GM23338 (cell line): Measurements from ENCODE around the gene CDH18. TPM values are rescaled to one million over a fixed set of nuclear protein-coding genes. Genes with fewer than 3 reads are reported as not detected.

ENCODE experiments used
- ATAC-seq: fragments of 200-7000 bp; cut with Tn5 transposase; 3 replicates; pipeline ENCODE4 v1.9.1; 2020
- DNase-seq: peaks from one replicate; pipeline ENCODE4 v3.0.0-alpha.2; 2015; ENCODE audit warnings: low spot score
- H2AFZ ChIP-seq: fragments of 200-600 bp; sonication (generic); 2 replicates; pipeline ENCODE4 v1.8.0; 2016; ENCODE audit warnings: antibody characterized with exemption, mild to moderate bottlenecking, moderate library complexity
- H3F3A ChIP-seq: fragments of 200-600 bp; sonication (generic); replicated peaks from 2 replicates; pipeline ENCODE4 v1.8.0; 2017; ENCODE audit warnings: antibody characterized with exemption, mixed run types, low read depth
- H3K27ac ChIP-seq: fragments of 200-600 bp; sonication (generic); 2 replicates; pipeline ENCODE4 v1.6.1; 2016; ENCODE audit warnings: low read depth
- H3K27me3 ChIP-seq: fragments of 200-600 bp; sonication (generic); 2 replicates; pipeline ENCODE4 v1.8.0; 2016; ENCODE audit warnings: mild to moderate bottlenecking, mixed run types, moderate library complexity; ENCODE audit not compliant: insufficient read depth
- H3K36me3 ChIP-seq: fragments of 200-600 bp; sonication (generic); 2 replicates; pipeline ENCODE4 v1.8.0; 2016; ENCODE audit warnings: mild to moderate bottlenecking; ENCODE audit not compliant: insufficient read depth
- H3K4me1 ChIP-seq: fragments of 200-600 bp; sonication (generic); 2 replicates; pipeline ENCODE4 v1.8.0; 2016; ENCODE audit warnings: mild to moderate bottlenecking, moderate library complexity; ENCODE audit not compliant: insufficient read depth
- H3K4me2 ChIP-seq: fragments of 200-600 bp; sonication (generic); 2 replicates; pipeline ENCODE4 v1.7.1; 2017; ENCODE audit warnings: mixed run types
- H3K4me3 ChIP-seq: fragments of 200-600 bp; sonication (generic); 2 replicates; pipeline ENCODE4 v1.6.1; 2016; ENCODE audit warnings: mixed run types
- H3K79me2 ChIP-seq: fragments of 200-600 bp; sonication (generic); replicated peaks from 2 replicates; pipeline ENCODE4 v1.8.0; 2017; ENCODE audit warnings: mild to moderate bottlenecking; ENCODE audit not compliant: insufficient read depth
- H3K9me2 ChIP-seq: fragments of 200-600 bp; sonication (generic); 2 replicates; pipeline ENCODE4 v1.8.0; 2017; ENCODE audit not compliant: insufficient read depth
- H4K20me1 ChIP-seq: fragments of 200-600 bp; sonication (generic); replicated peaks from 2 replicates; pipeline ENCODE4 v1.8.0; 2017; ENCODE audit warnings: mild to moderate bottlenecking; ENCODE audit not compliant: insufficient read depth
- H3K27ac Mint-ChIP-seq: 2 replicates; pipeline ENCODE4 v1.8.0; 2020; ENCODE audit warnings: inconsistent platforms, mild to moderate bottlenecking, moderate library complexity, mixed read lengths
- H3K27me3 Mint-ChIP-seq: 3 replicates; pipeline ENCODE4 v1.8.0; 2022; ENCODE audit warnings: low read depth, mild to moderate bottlenecking, moderate library complexity, mixed read lengths, inconsistent platforms; ENCODE audit not compliant: insufficient read depth, poor library complexity
- H3K36me3 Mint-ChIP-seq: 3 replicates; pipeline ENCODE4 v1.8.0; 2021; ENCODE audit warnings: low read depth, mild to moderate bottlenecking, inconsistent platforms, moderate library complexity, mixed read lengths
- H3K4me1 Mint-ChIP-seq: 3 replicates; pipeline ENCODE4 v1.8.0; 2020; ENCODE audit warnings: mild to moderate bottlenecking, inconsistent platforms, mixed read lengths
- H3K4me3 Mint-ChIP-seq: 3 replicates; pipeline ENCODE4 v1.8.0; 2021; ENCODE audit warnings: moderate library complexity, mild to moderate bottlenecking, inconsistent platforms, mixed read lengths
- H3K9me3 Mint-ChIP-seq: 3 replicates; pipeline ENCODE4 v1.8.0; 2020; ENCODE audit warnings: moderate library complexity, mild to moderate bottlenecking, inconsistent platforms, mixed read lengths
- EZH2 ChIP-seq: fragments of 200-600 bp; sonication (generic); IDR thresholded peaks from one replicate; pipeline ENCODE4 v1.8.0; 2017; ENCODE audit warnings: antibody characterized with exemption, mild to moderate bottlenecking, low read depth; ENCODE audit not compliant: unreplicated experiment
- STAT1 ChIP-seq: IDR thresholded peaks from one replicate; pipeline ENCODE4 v1.6.1; 2016; ENCODE audit warnings: antibody characterized with exemption; ENCODE audit not compliant: unreplicated experiment
- ZNF114 ChIP-seq: fragments of 250-450 bp; sonication (Bioruptor Pico); IDR thresholded peaks from 2 replicates; pipeline ENCODE4 v1.5.0; 2020; ENCODE audit warnings: mild to moderate bottlenecking, moderate library complexity
- polyA plus RNA-seq: library from polyadenylated mRNA; unstranded; fragments of >200 nt; fragmentation: Nextera tagmentation; extraction: Ambion mirVana; gene quantifications from 2 replicates; pipeline ENCODE4 v1.2.1, GENCODE V29; 2016
- total RNA-seq: library from RNA; depleted of rRNA; stranded (reverse); fragments of >200 nt; shearing (Covaris generic); gene quantifications from 2 replicates; pipeline ENCODE4 v1.2.3, GENCODE V29; 2014
- TF ChIP-seq, protein P1 (sequence below): fragments of 250-450 bp; sonication (Bioruptor Pico); IDR thresholded peaks from 2 replicates; pipeline ENCODE4 v1.5.0; 2020; ENCODE audit warnings: mild to moderate bottlenecking, moderate library complexity
- TF ChIP-seq, protein P2 (sequence below), 2 experiments: fragments of 200-600 bp in 1 of 2; sonication (generic) in 1 of 2; conservative IDR thresholded peaks; 2 replicates each; pipeline versions ENCODE4 v1.5.1 to v1.6.1; 2016 to 2017; ENCODE audit warnings: antibody characterized with exemption in 2 of 2, low read depth in 2 of 2, mild to moderate bottlenecking in 2 of 2, moderate library complexity in 1 of 2
- TF ChIP-seq, protein P3 (sequence below): IDR thresholded peaks from one replicate; pipeline ENCODE4 v1.6.1; 2018; ENCODE audit warnings: antibody characterized with exemption; ENCODE audit not compliant: unreplicated experiment

CDH18 gene
- total and polyA plus RNA-seq, 2 experiments from 2014 or later: 1.3 TPM; not detected in 1

DNA sequence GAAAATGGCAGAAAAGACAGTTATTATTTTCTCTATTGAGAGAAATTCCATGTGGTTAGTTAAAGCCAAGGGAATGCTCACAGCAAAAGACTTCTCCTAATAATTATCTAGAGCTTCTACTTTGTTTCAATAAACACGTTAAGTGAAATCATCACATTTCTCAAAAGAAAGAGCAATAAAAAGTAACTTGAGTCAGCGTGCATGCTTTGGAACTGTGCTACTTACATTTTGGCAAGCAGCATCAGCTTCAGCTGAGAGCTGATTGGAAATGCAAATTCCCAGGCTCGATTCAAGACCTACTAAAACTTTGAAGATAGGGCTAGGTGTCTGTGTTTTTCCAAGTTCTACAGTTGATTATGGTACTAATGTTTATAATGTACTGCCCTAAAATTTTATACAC lies 132.1 kb downstream of the CDH18 start (continued):
- TF ChIP-seq STAT1 (no peak), EZH2 (no peak)
- TF ChIP-seq, protein P1, sequence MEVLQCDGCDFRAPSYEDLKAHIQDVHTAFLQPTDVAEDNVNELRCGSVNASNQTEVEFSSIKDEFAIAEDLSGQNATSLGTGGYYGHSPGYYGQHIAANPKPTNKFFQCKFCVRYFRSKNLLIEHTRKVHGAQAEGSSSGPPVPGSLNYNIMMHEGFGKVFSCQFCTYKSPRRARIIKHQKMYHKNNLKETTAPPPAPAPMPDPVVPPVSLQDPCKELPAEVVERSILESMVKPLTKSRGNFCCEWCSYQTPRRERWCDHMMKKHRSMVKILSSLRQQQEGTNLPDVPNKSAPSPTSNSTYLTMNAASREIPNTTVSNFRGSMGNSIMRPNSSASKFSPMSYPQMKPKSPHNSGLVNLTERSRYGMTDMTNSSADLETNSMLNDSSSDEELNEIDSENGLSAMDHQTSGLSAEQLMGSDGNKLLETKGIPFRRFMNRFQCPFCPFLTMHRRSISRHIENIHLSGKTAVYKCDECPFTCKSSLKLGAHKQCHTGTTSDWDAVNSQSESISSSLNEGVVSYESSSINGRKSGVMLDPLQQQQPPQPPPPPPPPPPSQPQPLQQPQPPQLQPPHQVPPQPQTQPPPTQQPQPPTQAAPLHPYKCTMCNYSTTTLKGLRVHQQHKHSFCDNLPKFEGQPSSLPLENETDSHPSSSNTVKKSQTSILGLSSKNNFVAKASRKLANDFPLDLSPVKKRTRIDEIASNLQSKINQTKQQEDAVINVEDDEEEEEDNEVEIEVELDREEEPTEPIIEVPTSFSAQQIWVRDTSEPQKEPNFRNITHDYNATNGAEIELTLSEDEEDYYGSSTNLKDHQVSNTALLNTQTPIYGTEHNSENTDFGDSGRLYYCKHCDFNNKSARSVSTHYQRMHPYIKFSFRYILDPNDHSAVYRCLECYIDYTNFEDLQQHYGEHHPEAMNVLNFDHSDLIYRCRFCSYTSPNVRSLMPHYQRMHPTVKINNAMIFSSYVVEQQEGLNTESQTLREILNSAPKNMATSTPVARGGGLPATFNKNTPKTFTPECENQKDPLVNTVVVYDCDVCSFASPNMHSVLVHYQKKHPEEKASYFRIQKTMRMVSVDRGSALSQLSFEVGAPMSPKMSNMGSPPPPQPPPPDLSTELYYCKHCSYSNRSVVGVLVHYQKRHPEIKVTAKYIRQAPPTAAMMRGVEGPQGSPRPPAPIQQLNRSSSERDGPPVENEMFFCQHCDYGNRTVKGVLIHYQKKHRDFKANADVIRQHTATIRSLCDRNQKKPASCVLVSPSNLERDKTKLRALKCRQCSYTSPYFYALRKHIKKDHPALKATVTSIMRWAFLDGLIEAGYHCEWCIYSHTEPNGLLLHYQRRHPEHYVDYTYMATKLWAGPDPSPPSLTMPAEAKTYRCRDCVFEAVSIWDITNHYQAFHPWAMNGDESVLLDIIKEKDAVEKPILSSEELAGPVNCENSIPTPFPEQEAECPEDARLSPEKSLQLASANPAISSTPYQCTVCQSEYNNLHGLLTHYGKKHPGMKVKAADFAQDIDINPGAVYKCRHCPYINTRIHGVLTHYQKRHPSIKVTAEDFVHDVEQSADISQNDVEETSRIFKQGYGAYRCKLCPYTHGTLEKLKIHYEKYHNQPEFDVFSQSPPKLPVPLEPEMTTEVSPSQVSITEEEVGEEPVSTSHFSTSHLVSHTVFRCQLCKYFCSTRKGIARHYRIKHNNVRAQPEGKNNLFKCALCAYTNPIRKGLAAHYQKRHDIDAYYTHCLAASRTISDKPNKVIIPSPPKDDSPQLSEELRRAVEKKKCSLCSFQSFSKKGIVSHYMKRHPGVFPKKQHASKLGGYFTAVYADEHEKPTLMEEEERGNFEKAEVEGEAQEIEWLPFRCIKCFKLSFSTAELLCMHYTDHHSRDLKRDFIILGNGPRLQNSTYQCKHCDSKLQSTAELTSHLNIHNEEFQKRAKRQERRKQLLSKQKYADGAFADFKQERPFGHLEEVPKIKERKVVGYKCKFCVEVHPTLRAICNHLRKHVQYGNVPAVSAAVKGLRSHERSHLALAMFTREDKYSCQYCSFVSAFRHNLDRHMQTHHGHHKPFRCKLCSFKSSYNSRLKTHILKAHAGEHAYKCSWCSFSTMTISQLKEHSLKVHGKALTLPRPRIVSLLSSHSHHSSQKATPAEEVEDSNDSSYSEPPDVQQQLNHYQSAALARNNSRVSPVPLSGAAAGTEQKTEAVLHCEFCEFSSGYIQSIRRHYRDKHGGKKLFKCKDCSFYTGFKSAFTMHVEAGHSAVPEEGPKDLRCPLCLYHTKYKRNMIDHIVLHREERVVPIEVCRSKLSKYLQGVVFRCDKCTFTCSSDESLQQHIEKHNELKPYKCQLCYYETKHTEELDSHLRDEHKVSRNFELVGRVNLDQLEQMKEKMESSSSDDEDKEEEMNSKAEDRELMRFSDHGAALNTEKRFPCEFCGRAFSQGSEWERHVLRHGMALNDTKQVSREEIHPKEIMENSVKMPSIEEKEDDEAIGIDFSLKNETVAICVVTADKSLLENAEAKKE (CRISPR knock-in tag): no peak

DNA sequence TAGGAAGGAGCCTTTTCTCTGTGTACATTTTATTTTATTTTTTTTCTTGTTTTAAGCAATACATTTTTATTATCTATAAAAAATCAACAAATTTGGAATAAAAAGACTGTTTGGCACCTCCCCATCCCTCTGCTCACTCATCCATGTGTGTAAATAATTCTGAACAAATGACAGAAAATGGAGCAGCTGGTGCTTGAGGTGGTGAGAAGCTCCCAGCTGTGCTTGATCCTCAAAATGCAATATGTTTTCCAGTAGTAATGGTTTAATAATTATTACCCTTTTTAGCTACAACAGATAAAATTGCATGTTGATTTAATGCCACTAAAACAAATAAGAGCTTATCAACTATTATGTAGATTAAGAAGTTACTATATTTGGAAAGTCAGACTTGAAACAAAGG lies 132.5 kb downstream of the CDH18 start:
- TF ChIP-seq, protein P2, sequence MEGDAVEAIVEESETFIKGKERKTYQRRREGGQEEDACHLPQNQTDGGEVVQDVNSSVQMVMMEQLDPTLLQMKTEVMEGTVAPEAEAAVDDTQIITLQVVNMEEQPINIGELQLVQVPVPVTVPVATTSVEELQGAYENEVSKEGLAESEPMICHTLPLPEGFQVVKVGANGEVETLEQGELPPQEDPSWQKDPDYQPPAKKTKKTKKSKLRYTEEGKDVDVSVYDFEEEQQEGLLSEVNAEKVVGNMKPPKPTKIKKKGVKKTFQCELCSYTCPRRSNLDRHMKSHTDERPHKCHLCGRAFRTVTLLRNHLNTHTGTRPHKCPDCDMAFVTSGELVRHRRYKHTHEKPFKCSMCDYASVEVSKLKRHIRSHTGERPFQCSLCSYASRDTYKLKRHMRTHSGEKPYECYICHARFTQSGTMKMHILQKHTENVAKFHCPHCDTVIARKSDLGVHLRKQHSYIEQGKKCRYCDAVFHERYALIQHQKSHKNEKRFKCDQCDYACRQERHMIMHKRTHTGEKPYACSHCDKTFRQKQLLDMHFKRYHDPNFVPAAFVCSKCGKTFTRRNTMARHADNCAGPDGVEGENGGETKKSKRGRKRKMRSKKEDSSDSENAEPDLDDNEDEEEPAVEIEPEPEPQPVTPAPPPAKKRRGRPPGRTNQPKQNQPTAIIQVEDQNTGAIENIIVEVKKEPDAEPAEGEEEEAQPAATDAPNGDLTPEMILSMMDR (conservative IDR thresholded peaks at IDR 0.05; ENCODE audit: low read depth in 2 of 2): no peak
- TF ChIP-seq ZNF114 (CRISPR knock-in tag) (no peak), STAT1 (no peak), EZH2 (no peak)
- TF ChIP-seq, protein P3, sequence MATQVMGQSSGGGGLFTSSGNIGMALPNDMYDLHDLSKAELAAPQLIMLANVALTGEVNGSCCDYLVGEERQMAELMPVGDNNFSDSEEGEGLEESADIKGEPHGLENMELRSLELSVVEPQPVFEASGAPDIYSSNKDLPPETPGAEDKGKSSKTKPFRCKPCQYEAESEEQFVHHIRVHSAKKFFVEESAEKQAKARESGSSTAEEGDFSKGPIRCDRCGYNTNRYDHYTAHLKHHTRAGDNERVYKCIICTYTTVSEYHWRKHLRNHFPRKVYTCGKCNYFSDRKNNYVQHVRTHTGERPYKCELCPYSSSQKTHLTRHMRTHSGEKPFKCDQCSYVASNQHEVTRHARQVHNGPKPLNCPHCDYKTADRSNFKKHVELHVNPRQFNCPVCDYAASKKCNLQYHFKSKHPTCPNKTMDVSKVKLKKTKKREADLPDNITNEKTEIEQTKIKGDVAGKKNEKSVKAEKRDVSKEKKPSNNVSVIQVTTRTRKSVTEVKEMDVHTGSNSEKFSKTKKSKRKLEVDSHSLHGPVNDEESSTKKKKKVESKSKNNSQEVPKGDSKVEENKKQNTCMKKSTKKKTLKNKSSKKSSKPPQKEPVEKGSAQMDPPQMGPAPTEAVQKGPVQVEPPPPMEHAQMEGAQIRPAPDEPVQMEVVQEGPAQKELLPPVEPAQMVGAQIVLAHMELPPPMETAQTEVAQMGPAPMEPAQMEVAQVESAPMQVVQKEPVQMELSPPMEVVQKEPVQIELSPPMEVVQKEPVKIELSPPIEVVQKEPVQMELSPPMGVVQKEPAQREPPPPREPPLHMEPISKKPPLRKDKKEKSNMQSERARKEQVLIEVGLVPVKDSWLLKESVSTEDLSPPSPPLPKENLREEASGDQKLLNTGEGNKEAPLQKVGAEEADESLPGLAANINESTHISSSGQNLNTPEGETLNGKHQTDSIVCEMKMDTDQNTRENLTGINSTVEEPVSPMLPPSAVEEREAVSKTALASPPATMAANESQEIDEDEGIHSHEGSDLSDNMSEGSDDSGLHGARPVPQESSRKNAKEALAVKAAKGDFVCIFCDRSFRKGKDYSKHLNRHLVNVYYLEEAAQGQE: no peak
- H3K27me3 ChIP-seq: no peaks in the 10 kb centered on the region
- H3K4me1 Mint-ChIP-seq: peaks cover 24% of the 10 kb centered on the region
- H3K27ac Mint-ChIP-seq: no peak overlapping the region
- H3K4me3 Mint-ChIP-seq: no peak overlapping the region
- H3K36me3 Mint-ChIP-seq: peaks cover 9% of the 10 kb centered on the region
- no peak overlapping the region for H3K4me3 ChIP-seq
- no peaks in the 10 kb centered on the region for H3K79me2 ChIP-seq
- no peaks in the 10 kb centered on the region for H3F3A ChIP-seq
- no peak overlapping the region for H3K27ac ChIP-seq
- no peaks in the 10 kb centered on the region for H3K36me3 ChIP-seq
- H3K9me2 ChIP-seq: no peaks in the 10 kb centered on the region; the same call in 1 of the 2 replicates
- peaks cover 10% of the 10 kb centered on the region; the same call in 1 of the 2 replicates for H3K4me1 ChIP-seq
- no peak for ATAC-seq
- H3K9me3 Mint-ChIP-seq: peaks cover 2% of the 10 kb centered on the region; the same call in 2 of the 3 replicates
- H2AFZ ChIP-seq: no peak overlapping the region
- no peaks in the 10 kb centered on the region for H4K20me1 ChIP-seq
- no peak overlapping the region for H3K4me2 ChIP-seq
- peaks cover 1% of the 10 kb centered on the region for H3K27me3 Mint-ChIP-seq
- no peak for DNase-seq
